Upper lobe of left lung (tissue), 4 donors: ENCODE measurements around the gene SELENOW.

Source experiments
- CTCF ChIP-seq, 6 experiments: fragments of 450-650 bp in 4 of 6; fragments of 200-600 bp in 2 of 6; sonication (generic) in 2 of 6; IDR thresholded peaks; one replicate each; pipeline ENCODE4 v1.5.1; 2016 to 2019; ENCODE audit warnings: antibody characterized with exemption in 6 of 6
- POLR2A ChIP-seq, 4 donors: fragments of 450-650 bp; IDR thresholded peaks; one replicate each; pipeline ENCODE4 v1.5.1; 2016 to 2017; ENCODE audit warnings: antibody characterized with exemption in 4 of 4, mild to moderate bottlenecking in 2 of 4
- POLR2AphosphoS5 ChIP-seq, 2 donors: sonication (generic); formaldehyde crosslinking; IDR thresholded peaks; one replicate each; pipeline ENCODE4 v1.5.1; 2017; ENCODE audit warnings: antibody characterized with exemption in 2 of 2

- TF ChIP-seq POLR2AphosphoS5 (IDR thresholded peaks at IDR 0.05) (no peak), CTCF (IDR thresholded peaks at IDR 0.05) (peak; percentile 54 to 84 (median 70)), POLR2A (IDR thresholded peaks at IDR 0.05) (no peak)
Measured at GRCh38 chr19:47765523-47766358, 12.8 kb upstream of the SELENOW start.
